DND-41 (cell line): ENCODE data around the gene RAPGEF1.

ENCODE experiments used
- CTCF ChIP-seq: IDR thresholded peaks from 2 replicates; pipeline ENCODE4 v1.5.1; 2012; ENCODE audit warnings: borderline replicate concordance, low read length, moderate library complexity, mild to moderate bottlenecking; ENCODE audit not compliant: poor library complexity, severe bottlenecking; ENCODE audit errors: extremely low read depth
- EZH2 ChIP-seq: IDR thresholded peaks from 3 replicates; pipeline ENCODE4 v1.6.1; 2012; ENCODE audit warnings: borderline replicate concordance, low read depth, mild to moderate bottlenecking, moderate library complexity, low read length, inconsistent platforms; ENCODE audit not compliant: severe bottlenecking

DNA sequence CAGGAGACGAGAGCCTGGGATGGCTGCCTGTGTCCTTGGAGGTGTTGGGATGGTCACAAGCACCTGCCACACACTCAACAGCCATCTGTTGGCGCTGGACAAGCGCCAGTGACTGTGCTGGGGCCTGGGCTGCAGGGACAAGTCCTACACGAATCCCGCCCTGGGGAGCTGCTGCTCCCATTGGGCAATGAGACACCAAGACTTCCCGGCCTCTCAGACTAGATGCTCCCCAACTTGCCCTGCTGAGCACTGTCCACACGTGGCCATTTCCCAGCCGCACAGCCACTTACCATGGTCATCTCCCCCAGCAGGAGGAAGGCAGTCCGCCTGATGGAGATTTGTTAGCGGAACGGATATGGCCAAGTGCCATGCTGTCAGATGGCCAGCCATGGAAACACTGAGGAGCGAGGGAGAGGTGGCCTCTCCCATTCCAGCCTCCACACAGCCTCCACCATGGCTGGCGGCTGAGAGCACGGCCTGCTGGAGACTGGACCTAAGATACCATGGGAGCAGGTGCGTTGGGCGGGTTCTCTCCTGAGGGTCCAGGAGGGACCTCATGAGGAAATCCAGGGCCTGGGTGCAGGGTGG is 150.7 kb downstream of the RAPGEF1 start:
- TF ChIP-seq CTCF (no peak), EZH2 (no peak)
